C4-2B (cell line): ENCODE data around the gene ARHGEF28.

Experiments
- H3K27ac ChIP-seq: fragments of 450-650 bp; 2 replicates; pipeline ENCODE4 v1.5.1; 2017
- ZFX ChIP-seq: fragments of 450-650 bp; IDR thresholded peaks from 2 replicates; pipeline ENCODE4 v1.6.1; 2017
- TF ChIP-seq, protein P1 (sequence below): fragments of 450-650 bp; conservative IDR thresholded peaks from 2 replicates; pipeline ENCODE4 v1.5.1; 2017; ENCODE audit warnings: mild to moderate bottlenecking

ARHGEF28 gene

DNA sequence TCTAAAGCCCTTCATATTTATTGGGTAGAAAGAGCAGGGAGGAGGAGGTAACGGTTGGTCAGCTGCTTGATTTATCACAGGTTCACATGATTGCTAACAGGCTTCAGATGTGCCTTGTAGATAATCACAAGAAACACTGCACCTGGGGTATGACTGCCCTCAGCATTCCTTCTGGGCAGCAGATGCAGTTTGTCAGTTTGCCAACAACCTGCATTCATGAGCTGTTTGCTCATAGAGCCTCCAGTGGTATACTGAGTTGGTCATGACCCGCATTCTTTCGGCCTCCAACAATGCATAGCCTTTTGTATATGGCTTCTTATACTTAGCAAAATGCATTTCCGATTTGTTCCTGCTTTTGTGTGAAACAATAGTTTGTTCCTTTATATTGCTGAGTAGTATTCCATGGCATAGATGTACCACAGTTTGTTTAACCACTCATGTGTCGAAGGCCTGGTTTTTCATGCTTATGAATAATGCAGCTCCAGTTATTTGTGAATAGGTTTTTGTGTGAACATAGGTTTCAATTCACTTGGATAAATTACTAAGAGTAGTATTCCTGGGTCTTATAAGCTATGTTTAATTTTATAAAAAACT lies 83.6 kb downstream of the ARHGEF28 start:
- H3K27ac ChIP-seq, result no peak overlapping the region
- TF ChIP-seq, protein P1, sequence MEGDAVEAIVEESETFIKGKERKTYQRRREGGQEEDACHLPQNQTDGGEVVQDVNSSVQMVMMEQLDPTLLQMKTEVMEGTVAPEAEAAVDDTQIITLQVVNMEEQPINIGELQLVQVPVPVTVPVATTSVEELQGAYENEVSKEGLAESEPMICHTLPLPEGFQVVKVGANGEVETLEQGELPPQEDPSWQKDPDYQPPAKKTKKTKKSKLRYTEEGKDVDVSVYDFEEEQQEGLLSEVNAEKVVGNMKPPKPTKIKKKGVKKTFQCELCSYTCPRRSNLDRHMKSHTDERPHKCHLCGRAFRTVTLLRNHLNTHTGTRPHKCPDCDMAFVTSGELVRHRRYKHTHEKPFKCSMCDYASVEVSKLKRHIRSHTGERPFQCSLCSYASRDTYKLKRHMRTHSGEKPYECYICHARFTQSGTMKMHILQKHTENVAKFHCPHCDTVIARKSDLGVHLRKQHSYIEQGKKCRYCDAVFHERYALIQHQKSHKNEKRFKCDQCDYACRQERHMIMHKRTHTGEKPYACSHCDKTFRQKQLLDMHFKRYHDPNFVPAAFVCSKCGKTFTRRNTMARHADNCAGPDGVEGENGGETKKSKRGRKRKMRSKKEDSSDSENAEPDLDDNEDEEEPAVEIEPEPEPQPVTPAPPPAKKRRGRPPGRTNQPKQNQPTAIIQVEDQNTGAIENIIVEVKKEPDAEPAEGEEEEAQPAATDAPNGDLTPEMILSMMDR, result no peak
- no peak for TF ChIP-seq ZFX

GRCh38 chr5:73716284-73716808 lies 90.3 kb downstream of the ARHGEF28 start:
- H3K27ac ChIP-seq, result no peak overlapping the region
- TF ChIP-seq, protein P1, result no peak
- TF ChIP-seq ZFX, result no peak

DNA sequence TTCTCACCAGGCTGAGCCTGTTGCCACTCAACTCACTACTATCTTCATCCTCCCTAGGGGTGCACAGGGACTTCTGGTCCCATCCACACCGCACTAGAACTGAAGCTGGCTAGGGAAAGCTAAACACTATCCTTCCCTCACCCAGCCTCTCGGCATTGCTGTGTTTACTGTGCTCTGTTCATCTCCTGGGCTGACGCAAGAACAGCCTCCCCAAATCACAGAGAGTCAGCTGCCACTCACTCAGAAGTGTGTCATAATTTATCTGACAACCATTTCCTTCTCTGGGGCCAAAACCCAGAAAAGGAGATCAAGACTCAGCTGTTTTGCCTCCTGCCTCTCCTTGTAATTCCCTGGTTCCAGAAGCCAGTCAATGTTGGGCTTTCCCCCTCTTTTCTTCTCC lies 92.8 kb downstream of the ARHGEF28 start:
- H3K27ac ChIP-seq, result no peak overlapping the region
- TF ChIP-seq, protein P1, result no peak
- TF ChIP-seq ZFX, result no peak

DNA sequence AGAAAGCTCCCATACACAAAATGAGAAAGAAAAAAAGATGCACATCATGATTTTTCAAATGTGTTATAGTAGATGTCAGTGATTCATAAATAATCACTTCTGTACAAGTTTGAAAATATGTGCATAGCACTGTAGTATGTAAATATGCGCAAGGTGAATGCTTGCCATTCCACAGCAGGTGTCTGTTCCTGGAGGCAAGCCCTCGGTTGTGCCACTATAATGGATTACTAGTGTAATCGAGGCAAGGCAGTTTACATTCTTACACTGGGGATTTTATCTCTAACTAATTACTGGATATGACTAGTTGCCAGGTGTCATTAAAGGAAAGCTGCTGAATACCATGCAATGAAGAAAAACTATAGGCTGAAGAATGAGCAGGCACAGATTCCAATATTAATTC lies 93.6 kb downstream of the ARHGEF28 start:
- TF ChIP-seq, protein P1, result no peak
- no peak for TF ChIP-seq ZFX
- H3K27ac ChIP-seq, result no peak overlapping the region

GRCh38 chr5:73722231-73722630 lies 96.2 kb downstream of the ARHGEF28 start:
- H3K27ac ChIP-seq, result no peak overlapping the region

GRCh38 chr5:73726071-73726470 lies 100.1 kb downstream of the ARHGEF28 start:
- H3K27ac ChIP-seq, result no peak overlapping the region
- TF ChIP-seq, protein P1, result no peak
- TF ChIP-seq ZFX, result no peak

More at GRCh38 chr5:73722231-73722630, 96.2 kb downstream of the ARHGEF28 start:
- no peak for TF ChIP-seq ZFX
- TF ChIP-seq, protein P1, result no peak

GRCh38 chr5:73726606-73727231 lies 100.7 kb downstream of the ARHGEF28 start:
- H3K27ac ChIP-seq, result no peak overlapping the region
- TF ChIP-seq, protein P1, result no peak
- no peak for TF ChIP-seq ZFX
